ENCODE results near the gene PIGU. TPM values are rescaled to one million over a fixed set of nuclear protein-coding genes. Genes with fewer than 3 reads are reported as not detected.

PIGU gene
- total RNA-seq, 1 donor from 2014 or later = 5.5 TPM

GRCh38 chr20:34639755-34640222 is 37.1 kb downstream of the PIGU start:
- no peaks in the 10 kb centered on the region for H3K36me3 ChIP-seq (ENCODE audit: control insufficient read depth, insufficient read depth, low read length)
- DNase-seq (ENCODE audit: low read depth) = no peak
- TF ChIP-seq CTCF (IDR thresholded peaks at IDR 0.05; ENCODE audit: insufficient read depth, low read length, severe bottlenecking) = no peak
- no peaks in the 10 kb centered on the region for H3K27me3 ChIP-seq (ENCODE audit: control insufficient read depth, insufficient read depth, low read length)
- FAIRE-seq = peak; percentile 23
- H3K4me3 ChIP-seq (ENCODE audit: low read depth, low read length) = no peak overlapping the region

- H3K27me3 ChIP-seq (ENCODE audit: control insufficient read depth, insufficient read depth, low read length) = no peaks in the 10 kb centered on the region
- FAIRE-seq (no peak), DNase-seq (ENCODE audit: low read depth) (no peak)
- TF ChIP-seq CTCF (IDR thresholded peaks at IDR 0.05; ENCODE audit: insufficient read depth, low read length, severe bottlenecking) = no peak
- no peak overlapping the region for H3K4me3 ChIP-seq (ENCODE audit: low read depth, low read length)
- H3K36me3 ChIP-seq (ENCODE audit: control insufficient read depth, insufficient read depth, low read length) = peaks cover 1% of the 10 kb centered on the region
Measured at GRCh38 chr20:34638532-34638931, 38.4 kb downstream of the PIGU start.

GRCh38 chr20:34638039-34638292 is 38.9 kb downstream of the PIGU start:
- Histone ChIP-seq H3K36me3 (ENCODE audit: control insufficient read depth, insufficient read depth, low read length) (peaks cover 3% of the 10 kb centered on the region), H3K27me3 (ENCODE audit: control insufficient read depth, insufficient read depth, low read length) (no peaks in the 10 kb centered on the region), H3K4me3 (ENCODE audit: low read depth, low read length) (no peak overlapping the region)
- DNase-seq (ENCODE audit: low read depth) (no peak), FAIRE-seq (no peak)
- TF ChIP-seq CTCF (IDR thresholded peaks at IDR 0.05; ENCODE audit: insufficient read depth, low read length, severe bottlenecking) = no peak

GRCh38 chr20:34637245-34638038 is 39.5 kb downstream of the PIGU start:
- DNase-seq (ENCODE audit: low read depth) (peak; percentile 42), FAIRE-seq (no peak)
- H3K27me3 ChIP-seq (ENCODE audit: control insufficient read depth, insufficient read depth, low read length) = no peaks in the 10 kb centered on the region
- H3K36me3 ChIP-seq (ENCODE audit: control insufficient read depth, insufficient read depth, low read length) = peaks cover 3% of the 10 kb centered on the region
- no peak overlapping the region for H3K4me3 ChIP-seq (ENCODE audit: low read depth, low read length)
- no peak for TF ChIP-seq CTCF (IDR thresholded peaks at IDR 0.05; ENCODE audit: insufficient read depth, low read length, severe bottlenecking)

GRCh38 chr20:34636648-34637047 is 40.2 kb downstream of the PIGU start:
- FAIRE-seq (no peak), DNase-seq (ENCODE audit: low read depth) (no peak)
- Histone ChIP-seq H3K27me3 (ENCODE audit: control insufficient read depth, insufficient read depth, low read length) (no peaks in the 10 kb centered on the region), H3K36me3 (ENCODE audit: control insufficient read depth, insufficient read depth, low read length) (peaks cover 3% of the 10 kb centered on the region), H3K4me3 (ENCODE audit: low read depth, low read length) (no peak overlapping the region)
- no peak for TF ChIP-seq CTCF (IDR thresholded peaks at IDR 0.05; ENCODE audit: insufficient read depth, low read length, severe bottlenecking)

- DNase-seq (ENCODE audit: low read depth) = no peak
- Histone ChIP-seq H3K36me3 (ENCODE audit: control insufficient read depth, insufficient read depth, low read length) (peaks cover 3% of the 10 kb centered on the region), H3K4me3 (ENCODE audit: low read depth, low read length) (no peak overlapping the region), H3K27me3 (ENCODE audit: control insufficient read depth, insufficient read depth, low read length) (no peaks in the 10 kb centered on the region)
- no peak for TF ChIP-seq CTCF (IDR thresholded peaks at IDR 0.05; ENCODE audit: insufficient read depth, low read length, severe bottlenecking)
- FAIRE-seq = no peak
Measured at GRCh38 chr20:34634392-34634791, 42.5 kb downstream of the PIGU start.
